GM21737 (cell line): ENCODE data around the gene AGPAT3.

ENCODE experiments used
- ATAC-seq: cut with Tn5 transposase; IDR thresholded peaks from one replicate; pipeline ENCODE4 v1.9.1; 2021; ENCODE audit warnings: mild to moderate bottlenecking, moderate library complexity; ENCODE audit not compliant: unreplicated experiment

The AGPAT3 gene

GRCh38 chr21:43905726-43906455 is 40.9 kb downstream of the AGPAT3 start:
- ATAC-seq: no peak

DNA sequence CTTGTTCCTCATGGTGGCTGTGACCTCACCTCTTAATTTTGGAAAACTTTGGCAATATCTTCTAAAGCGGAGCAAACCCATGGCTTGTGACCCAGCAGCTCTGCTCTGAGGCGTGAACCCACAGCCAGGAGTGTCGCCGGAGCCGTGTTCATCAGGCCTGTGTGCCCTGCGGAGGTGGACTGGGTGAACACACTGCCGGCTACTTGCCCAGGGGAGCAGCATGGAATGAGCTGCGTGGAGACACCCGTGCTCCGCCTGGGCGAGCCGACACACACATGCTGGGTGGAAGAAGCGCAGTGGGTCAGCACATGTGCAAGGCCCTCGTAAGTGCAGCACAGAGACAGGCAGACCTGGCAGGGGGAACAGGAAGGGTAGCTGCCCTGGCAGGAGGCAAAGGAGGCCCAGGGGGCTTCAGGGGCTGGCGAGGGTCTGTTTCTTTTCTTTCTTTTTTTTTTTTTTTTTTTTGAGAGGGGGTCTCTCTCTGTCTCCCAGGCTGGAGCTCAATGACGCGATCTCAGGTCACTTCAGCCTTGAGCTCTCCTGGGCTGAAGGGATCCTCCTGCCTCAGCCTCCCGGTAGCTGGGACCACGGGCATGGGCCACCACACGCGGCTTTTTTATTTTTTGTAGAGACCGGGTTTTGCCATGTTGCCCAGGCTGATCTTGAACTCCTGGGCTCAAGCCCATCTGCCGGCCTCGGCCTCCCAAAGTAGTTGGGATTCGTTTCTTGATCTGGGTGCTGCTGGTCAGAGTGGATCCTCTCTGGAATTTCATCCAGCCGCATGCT is 41.8 kb downstream of the AGPAT3 start:
- no peak for ATAC-seq

GRCh38 chr21:43907751-43908150 is 42.7 kb downstream of the AGPAT3 start:
- no peak for ATAC-seq

DNA sequence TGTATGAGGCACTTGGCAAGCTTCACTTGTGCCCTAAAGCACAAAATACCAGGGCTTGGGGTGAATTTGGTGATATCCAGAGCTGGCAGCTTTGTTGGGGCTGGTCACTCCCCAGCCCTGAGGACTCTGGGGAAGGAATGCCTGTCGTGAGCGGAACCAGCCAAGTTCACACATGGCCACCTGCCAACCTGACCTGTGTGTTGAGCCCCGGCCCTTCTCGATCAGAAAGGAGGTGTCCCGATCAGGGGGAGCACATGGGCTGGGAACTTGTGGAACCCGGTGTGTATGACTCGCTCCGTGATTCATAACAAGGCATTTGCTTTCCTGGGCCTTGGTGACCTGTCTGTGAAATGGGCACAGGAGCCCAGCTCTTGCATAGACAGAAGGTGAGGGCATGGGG is 43.1 kb downstream of the AGPAT3 start:
- ATAC-seq: no peak

DNA sequence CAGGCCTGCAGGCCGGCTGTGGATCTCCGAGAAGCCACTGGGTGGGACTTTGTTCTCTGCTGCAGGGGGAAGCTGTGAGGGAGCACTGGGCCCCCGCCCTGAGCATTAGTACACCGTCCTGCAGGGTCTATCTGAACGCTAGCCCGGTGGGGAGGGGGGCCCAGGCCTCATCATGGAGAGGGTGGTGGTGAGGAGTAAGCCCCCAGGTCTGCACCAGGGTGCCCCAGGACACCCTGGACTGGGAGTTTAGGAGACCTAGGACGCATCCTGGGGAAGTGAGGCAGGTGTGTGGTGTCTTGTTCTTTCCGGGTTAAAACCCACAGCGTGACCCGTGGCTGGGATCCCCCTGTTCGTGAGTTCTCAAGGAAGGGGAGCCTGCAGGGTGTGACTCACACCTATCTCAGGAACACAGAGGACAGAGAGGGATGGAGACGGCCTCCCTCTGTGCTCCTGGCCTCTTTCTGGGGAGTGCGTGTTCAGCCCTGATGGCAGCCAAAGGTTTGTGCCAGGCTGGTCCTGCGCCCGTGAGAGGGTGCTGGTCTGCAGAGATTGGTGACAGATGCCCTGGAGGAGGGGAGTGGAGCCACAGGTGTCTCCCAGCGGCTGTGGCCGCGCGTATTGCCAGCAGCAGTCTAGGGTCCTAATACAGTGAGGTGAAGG is 44.8 kb downstream of the AGPAT3 start:
- ATAC-seq: no peak

- ATAC-seq: no peak
Observed at GRCh38 chr21:43910460-43910859, 45.4 kb downstream of the AGPAT3 start.

- no peak for ATAC-seq
Observed at GRCh38 chr21:43911015-43911934, 46.3 kb downstream of the AGPAT3 start.

GRCh38 chr21:43911935-43912487 is 47.0 kb downstream of the AGPAT3 start:
- ATAC-seq: no peak

GRCh38 chr21:43912500-43912899 is 47.5 kb downstream of the AGPAT3 start:
- no peak for ATAC-seq

GRCh38 chr21:43912910-43913309 is 47.9 kb downstream of the AGPAT3 start:
- no peak for ATAC-seq

DNA sequence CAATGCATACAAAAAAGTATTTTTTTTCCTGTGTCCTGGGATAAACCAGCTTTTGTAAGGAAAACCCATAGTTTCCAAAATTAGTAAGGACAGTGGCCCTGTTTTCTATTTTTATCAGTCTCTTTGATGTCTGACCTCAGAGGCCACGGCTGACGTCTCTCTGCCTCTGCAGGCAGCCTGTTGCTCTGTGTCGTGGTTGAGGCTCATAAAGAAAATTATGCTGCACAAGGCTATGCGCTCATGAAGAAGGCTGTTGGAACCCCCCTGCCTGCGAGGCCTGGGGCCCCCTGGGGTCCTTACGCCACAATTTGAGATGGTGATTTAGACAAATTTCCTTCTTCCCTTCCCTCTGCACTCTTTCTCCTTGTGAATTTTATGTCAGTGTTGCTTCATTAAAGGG is 48.9 kb downstream of the AGPAT3 start:
- ATAC-seq: no peak

- ATAC-seq: no peak
Observed at GRCh38 chr21:43916076-43916475, 51.1 kb downstream of the AGPAT3 start.

GRCh38 chr21:43916691-43917514 is 51.9 kb downstream of the AGPAT3 start:
- no peak for ATAC-seq

DNA sequence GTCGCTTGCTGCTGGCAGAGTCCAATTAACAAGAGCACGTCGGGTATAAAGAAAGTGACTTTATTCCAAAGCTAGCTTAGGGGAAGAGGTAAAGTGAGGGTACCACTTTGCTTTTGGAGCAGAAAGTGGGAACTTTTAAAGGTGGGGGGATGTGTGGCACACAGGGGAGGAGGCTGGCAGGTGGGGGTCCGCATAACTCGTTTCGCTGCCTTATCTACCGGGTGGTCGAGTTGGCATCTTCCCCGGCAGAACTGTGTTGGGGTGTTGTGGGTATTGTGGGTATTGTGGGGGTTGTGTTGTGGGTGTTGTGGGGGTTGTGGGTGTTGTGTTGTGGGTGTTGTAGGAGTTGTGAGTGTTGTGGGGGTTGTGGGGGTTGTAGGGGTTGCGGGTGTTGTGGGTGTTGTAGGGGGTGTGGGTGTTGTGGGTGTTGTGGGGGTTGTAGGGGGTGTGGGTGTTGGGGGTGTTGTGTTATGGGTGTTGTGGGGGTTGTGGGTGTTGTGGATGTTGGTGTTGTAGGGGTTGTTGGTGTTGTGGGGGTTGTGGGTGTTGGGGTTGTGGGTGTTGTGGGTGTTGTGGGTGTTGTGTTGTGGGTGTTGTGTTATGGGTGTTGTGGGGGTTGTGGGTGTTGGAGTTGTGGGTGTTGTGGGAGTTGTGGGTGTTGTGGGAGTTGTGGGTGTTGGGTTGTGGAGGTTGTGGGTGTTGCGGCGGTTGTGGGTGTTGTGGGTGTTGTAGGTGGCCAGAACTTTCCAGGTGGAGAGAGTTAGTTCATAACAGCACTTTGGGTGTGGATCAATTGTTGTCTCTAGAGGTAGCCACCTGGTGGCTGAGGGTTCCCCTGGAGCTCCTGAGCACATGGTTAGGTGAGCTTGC is 52.7 kb downstream of the AGPAT3 start:
- ATAC-seq: no peak

- ATAC-seq: no peak
Observed at GRCh38 chr21:43918385-43918947, 53.4 kb downstream of the AGPAT3 start.

- no peak for ATAC-seq
Observed at GRCh38 chr21:43919283-43919682, 54.3 kb downstream of the AGPAT3 start.

DNA sequence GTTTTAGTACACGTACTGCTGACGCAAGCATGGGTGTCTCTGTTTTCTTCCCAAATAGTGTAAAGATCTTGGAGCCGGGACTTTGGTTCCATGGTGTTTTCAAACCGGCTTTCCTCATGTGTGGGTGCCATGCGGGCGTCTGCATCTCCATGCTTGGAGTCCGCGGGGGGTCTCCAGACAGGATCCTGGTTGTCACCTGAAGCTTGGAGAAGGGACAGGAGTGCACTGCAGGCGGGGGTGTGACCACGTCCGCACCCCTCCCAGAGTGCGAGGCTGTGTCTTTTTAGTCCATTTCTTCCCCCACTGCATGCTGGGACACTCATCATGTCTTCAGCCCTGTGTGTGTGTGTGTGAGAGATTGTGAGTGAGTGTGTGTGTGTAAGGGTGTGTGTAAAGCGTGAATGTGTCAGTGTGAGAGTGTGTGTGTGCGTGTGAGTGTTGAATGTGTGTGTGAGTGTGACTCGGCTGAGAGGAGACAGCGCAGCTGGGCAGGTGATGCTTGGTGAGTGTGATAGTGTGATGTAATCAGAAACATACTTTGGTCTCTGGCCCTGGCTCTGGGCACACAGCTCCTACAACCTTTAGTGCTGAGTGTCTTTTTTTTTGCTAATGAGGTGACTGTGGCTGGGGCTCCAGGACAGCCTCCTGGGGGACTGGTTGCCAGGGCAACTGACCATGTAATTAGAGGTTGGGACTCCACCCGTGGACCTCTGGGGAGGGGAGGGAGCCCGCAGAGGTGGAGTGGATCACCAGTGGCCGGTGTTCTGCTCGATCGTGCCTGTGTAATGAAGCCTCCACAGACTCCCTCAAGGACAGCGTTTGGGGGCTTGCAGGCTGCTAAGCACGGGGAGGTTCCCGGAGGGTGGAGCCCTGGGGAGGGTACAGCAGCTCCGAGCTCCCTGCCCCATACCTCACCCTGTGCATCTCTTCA is 55.1 kb downstream of the AGPAT3 start:
- no peak for ATAC-seq
